ENCODE data around the gene FKBP4.

GRCh38 chr12:2753536-2753935, 41.2 kb upstream of the FKBP4 start:
- TF ChIP-seq CTCF (IDR thresholded peaks at IDR 0.05) (no peak), POLR2A (IDR thresholded peaks at IDR 0.05) (no peak)
